Parathyroid adenoma (tissue), 2 donors: ENCODE data around the gene MYO1A.

Experiments used
- H2AFZ ChIP-seq: fragments of 300-600 bp; sonication (generic); one replicate; pipeline ENCODE4 v1.7.0; 2017; ENCODE audit warnings: antibody characterized with exemption, mild to moderate bottlenecking
- H3K27ac ChIP-seq: fragments of 300-600 bp; sonication (generic); one replicate; pipeline ENCODE4 v1.7.0; 2017
- H3K27me3 ChIP-seq: fragments of 300-600 bp; sonication (generic); one replicate; pipeline ENCODE4 v1.7.0; 2017; ENCODE audit warnings: low read length; ENCODE audit not compliant: control insufficient read depth, insufficient read depth
- H3K36me3 ChIP-seq: fragments of 300-600 bp; sonication (generic); one replicate; pipeline ENCODE4 v1.7.0; 2017; ENCODE audit warnings: low read length; ENCODE audit not compliant: control insufficient read depth, insufficient read depth
- H3K4me1 ChIP-seq: fragments of 300-600 bp; sonication (generic); one replicate; pipeline ENCODE4 v1.7.0; 2017; ENCODE audit warnings: control low read depth
- H3K4me2 ChIP-seq: fragments of 300-600 bp; sonication (generic); one replicate; pipeline ENCODE4 v1.7.0; 2017; ENCODE audit warnings: low read length
- H3K4me3 ChIP-seq: fragments of 300-600 bp; sonication (generic); one replicate; pipeline ENCODE4 v1.7.0; 2017; ENCODE audit warnings: low read depth, low read length
- H3K79me2 ChIP-seq: fragments of 300-600 bp; sonication (generic); one replicate; pipeline ENCODE4 v1.7.0; 2017; ENCODE audit warnings: control low read depth
- H3K9ac ChIP-seq: fragments of 300-600 bp; sonication (generic); one replicate; pipeline ENCODE4 v1.7.0; 2017; ENCODE audit warnings: mild to moderate bottlenecking
- H3K9me3 ChIP-seq: fragments of 300-600 bp; sonication (generic); one replicate; pipeline ENCODE4 v1.7.0; 2017; ENCODE audit warnings: low read length; ENCODE audit not compliant: control insufficient read depth
- CTCF ChIP-seq: fragments of 300-600 bp; sonication (generic); IDR thresholded peaks from one replicate; pipeline ENCODE4 v1.7.0; 2017; ENCODE audit warnings: antibody characterized with exemption, mild to moderate bottlenecking
- donor health status: primary hyperparathyroidism.

MYO1A gene

DNA sequence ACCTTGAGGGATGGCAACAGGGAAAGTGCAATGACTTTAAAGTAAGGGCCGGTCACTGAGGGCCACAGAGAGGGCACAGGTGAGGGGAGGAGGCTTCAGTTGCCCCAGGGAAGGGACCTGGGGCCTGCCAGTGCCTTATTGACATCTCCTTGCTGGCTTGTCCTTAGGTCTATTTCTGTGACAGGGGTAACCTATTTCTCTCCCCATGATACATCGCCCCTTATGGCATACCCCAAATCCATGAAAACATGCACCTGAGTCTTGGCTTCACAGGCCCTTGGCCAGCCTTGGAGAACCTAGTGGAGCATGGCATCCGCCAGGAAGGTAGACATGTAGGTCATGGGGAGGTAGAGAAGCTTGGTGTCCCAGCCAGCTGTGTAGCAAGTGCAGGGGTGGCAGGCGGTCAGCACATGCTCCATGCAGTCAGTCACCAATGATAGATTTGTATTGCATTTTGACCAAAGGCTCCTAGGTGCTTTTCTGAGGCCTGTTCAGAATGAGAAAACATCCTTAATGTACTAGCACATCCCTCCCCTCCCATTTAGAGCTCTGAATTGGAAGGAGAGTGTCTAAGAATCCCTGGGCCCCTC is 68.9 kb downstream of the MYO1A start:
- H3K79me2 ChIP-seq: no peaks in the 10 kb centered on the region
- H2AFZ ChIP-seq: no peak overlapping the region
- TF ChIP-seq CTCF: no peak
- no peaks in the 10 kb centered on the region for H3K4me1 ChIP-seq
- no peak overlapping the region for H3K9ac ChIP-seq
- no peak overlapping the region for H3K4me3 ChIP-seq
- no peaks in the 10 kb centered on the region for H3K9me3 ChIP-seq
- no peak overlapping the region for H3K27ac ChIP-seq
- no peaks in the 10 kb centered on the region for H3K36me3 ChIP-seq
- no peak overlapping the region for H3K4me2 ChIP-seq
- H3K27me3 ChIP-seq: no peaks in the 10 kb centered on the region

- TF ChIP-seq CTCF: no peak
Measured at GRCh38 chr12:56980268-56980667, 69.7 kb downstream of the MYO1A start.

DNA sequence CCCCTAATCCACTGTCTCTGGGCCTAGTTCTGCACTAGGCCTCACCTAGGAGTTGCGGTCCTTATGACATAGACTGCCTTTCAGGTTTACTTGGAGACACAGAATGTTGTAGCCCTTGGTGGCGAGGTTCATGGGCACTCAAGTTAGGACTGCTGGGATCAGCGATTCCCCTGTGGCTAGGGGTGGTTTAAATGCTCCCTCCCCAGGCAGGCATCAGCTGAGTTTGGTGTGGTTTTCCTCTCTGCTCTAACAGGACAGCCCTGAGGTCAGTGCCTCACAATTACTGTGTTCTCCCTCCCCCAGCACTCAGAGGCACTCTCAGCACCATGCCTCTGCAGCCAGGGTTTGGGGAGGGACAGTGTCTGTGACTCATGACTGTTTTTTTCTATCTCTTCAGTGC is 70.3 kb downstream of the MYO1A start:
- TF ChIP-seq CTCF: no peak
- H3K4me3 ChIP-seq: no peak overlapping the region
- no peak overlapping the region for H3K27ac ChIP-seq
- no peak overlapping the region for H3K4me2 ChIP-seq
- H3K27me3 ChIP-seq: no peaks in the 10 kb centered on the region
- H2AFZ ChIP-seq: no peak overlapping the region
- H3K4me1 ChIP-seq: no peaks in the 10 kb centered on the region
- H3K9me3 ChIP-seq: no peaks in the 10 kb centered on the region
- no peak overlapping the region for H3K9ac ChIP-seq
- H3K36me3 ChIP-seq: no peaks in the 10 kb centered on the region
- H3K79me2 ChIP-seq: no peaks in the 10 kb centered on the region

More at GRCh38 chr12:56980268-56980667, 69.7 kb downstream of the MYO1A start:
- Histone ChIP-seq H3K4me1 (no peaks in the 10 kb centered on the region), H3K4me3 (no peak overlapping the region), H3K27me3 (no peaks in the 10 kb centered on the region), H3K9me3 (no peaks in the 10 kb centered on the region), H3K79me2 (no peaks in the 10 kb centered on the region), H3K36me3 (no peaks in the 10 kb centered on the region), H3K4me2 (no peak overlapping the region), H3K27ac (no peak overlapping the region), H3K9ac (no peak overlapping the region), H2AFZ (no peak overlapping the region)
